HCT116 (cell line): ENCODE results near the gene PPM1J. TPM values are rescaled to one million over a fixed set of nuclear protein-coding genes. Genes with fewer than 3 reads are reported as not detected.

ENCODE experiments used
- ATAC-seq: fragments of 200-7000 bp; cut with Tn5 transposase; 2 replicates; pipeline ENCODE4 v1.9.1; 2020; ENCODE audit warnings: mild to moderate bottlenecking, moderate library complexity
- BruUV-seq: library from RNA; stranded (reverse); fragments of 400-500 nt; replicated peaks from 2 replicates; lab custom pipeline; 2021; lab: Mats Ljungman, UMichigan
- CTCF ChIA-PET: fragments of 300-600 bp; sonication (Branson Sonifier 250); formaldehyde crosslinking; loops from one replicate; lab custom pipeline; 2021; ENCODE audit warnings: antibody characterized with exemption; lab: Charles Lee
- POLR2A ChIA-PET: fragments of 300-600, 350-600 bp; sonication (Branson Sonifier 250); formaldehyde crosslinking; loops from one replicate; lab custom pipeline; 2021; ENCODE audit warnings: antibody characterized with exemption; lab: Charles Lee
- RAD21 ChIA-PET, 2 experiments: fragments of 300-600 bp; sonication (Branson Sonifier 250); formaldehyde crosslinking; loops; one replicate each; lab custom pipeline; 2023; ENCODE audit warnings: low total read pairs in 2 of 2; ENCODE audit not compliant: uncharacterized antibody in 2 of 2, unreplicated experiment in 2 of 2, low non-redundant PET in 1 of 2; lab: Charles Lee
- DNase-seq: peaks from one replicate; pipeline ENCODE4 v3.0.0-alpha.2; 2010; ENCODE audit warnings: low read depth, low spot score
- H2AFZ ChIP-seq: fragments of 200-600 bp; shearing (Covaris generic), sonication (generic); 2 replicates; pipeline ENCODE4 v1.6.1; 2017; ENCODE audit warnings: low read depth, mixed run types, mixed read lengths, antibody characterized with exemption, low read length; ENCODE audit not compliant: poor library complexity, severe bottlenecking
- H3K27ac ChIP-seq: 2 replicates; pipeline ENCODE4 v1.5.1; 2012; ENCODE audit warnings: low read depth, low read length
- H3K27me3 ChIP-seq: fragments of 200-600 bp; sonication (generic); 2 replicates; pipeline ENCODE4 v1.6.1; 2016; ENCODE audit warnings: mixed run types, low read length, mixed read lengths; ENCODE audit not compliant: insufficient read depth
- H3K36me3 ChIP-seq, 2 experiments: fragments of 200-500 bp in 1 of 2; fragments of 200-600 bp in 1 of 2; sonication (Bioruptor generic) in 1 of 2; sonication (generic) in 1 of 2; 2 replicates each; pipeline versions ENCODE4 v1.5.1 to v1.6.1; 2014 to 2016; ENCODE audit warnings: low read length in 2 of 2, inconsistent platforms in 1 of 2, mixed read lengths in 1 of 2, mixed run types in 1 of 2; ENCODE audit not compliant: insufficient read depth in 2 of 2, control insufficient read depth in 1 of 2
- H3K4me1 ChIP-seq, 2 experiments: fragments of 200-600 bp in 1 of 2; sonication (generic) in 1 of 2; 2 replicates each; pipeline versions ENCODE4 v1.5.1 to v1.6.1; 2012 to 2017; ENCODE audit warnings: low read length in 2 of 2, inconsistent platforms in 1 of 2, mild to moderate bottlenecking in 1 of 2, mixed read lengths in 1 of 2, mixed run types in 1 of 2, moderate library complexity in 1 of 2; ENCODE audit not compliant: insufficient read depth in 2 of 2, control insufficient read depth in 1 of 2
- H3K4me2 ChIP-seq: fragments of 200-600 bp; sonication (generic); 2 replicates; pipeline ENCODE4 v1.6.1; 2017; ENCODE audit warnings: mixed run types, low read length, mixed read lengths
- H3K4me3 ChIP-seq, 2 experiments: fragments of 200-600 bp in 1 of 2; sonication (generic) in 1 of 2; replicated peaks in 1 of 2; 2 replicates each; pipeline ENCODE4 v1.5.1; 2011 to 2016; ENCODE audit warnings: low read length in 2 of 2, control low read depth in 1 of 2, low read depth in 1 of 2, mild to moderate bottlenecking in 1 of 2, mixed read lengths in 1 of 2, mixed run types in 1 of 2
- H3K79me2 ChIP-seq: fragments of 200-600 bp; sonication (generic); 2 replicates; pipeline ENCODE4 v1.6.1; 2017; ENCODE audit warnings: mild to moderate bottlenecking, mixed run types, low read length, moderate library complexity, mixed read lengths; ENCODE audit not compliant: insufficient read depth
- H3K9ac ChIP-seq: fragments of 200-600 bp; sonication (generic); 2 replicates; pipeline ENCODE4 v1.6.1; 2016; ENCODE audit warnings: low read length, mixed read lengths
- H3K9me2 ChIP-seq: fragments of 200-600 bp; sonication (generic), shearing (Covaris generic); 2 replicates; pipeline ENCODE4 v1.6.1; 2017; ENCODE audit warnings: mixed run types, mild to moderate bottlenecking, moderate library complexity; ENCODE audit not compliant: insufficient read depth
- H3K9me3 ChIP-seq, 2 experiments: fragments of 200-500 bp in 1 of 2; fragments of 200-600 bp in 1 of 2; sonication (Bioruptor generic) in 1 of 2; sonication (generic) in 1 of 2; 2 replicates each; pipeline ENCODE4 v1.6.1; 2014 to 2017; ENCODE audit warnings: low read length in 2 of 2, mixed read lengths in 2 of 2, inconsistent platforms in 1 of 2, low read depth in 1 of 2, mild to moderate bottlenecking in 1 of 2, mixed run types in 1 of 2, moderate library complexity in 1 of 2; ENCODE audit not compliant: control insufficient read depth in 1 of 2, insufficient read depth in 1 of 2
- H4K20me1 ChIP-seq: fragments of 200-600 bp; sonication (generic), shearing (Covaris generic); 2 replicates; pipeline ENCODE4 v1.6.1; 2017; ENCODE audit warnings: mixed run types, mild to moderate bottlenecking, moderate library complexity; ENCODE audit not compliant: insufficient read depth
- CEBPB ChIP-seq: IDR thresholded peaks from 2 replicates; pipeline ENCODE4 v1.6.1; 2012; ENCODE audit warnings: low read depth
- EGR1 ChIP-seq: IDR thresholded peaks from 2 replicates; pipeline ENCODE4 v1.6.1; 2012; ENCODE audit warnings: low read depth
- ELF1 ChIP-seq: IDR thresholded peaks from 2 replicates; pipeline ENCODE4 v1.6.1; 2012; ENCODE audit warnings: low read depth, borderline replicate concordance
- EZH2 ChIP-seq: fragments of 200-600 bp; sonication (generic); IDR thresholded peaks from 2 replicates; pipeline ENCODE4 v1.6.1; 2017; ENCODE audit warnings: antibody characterized with exemption, mixed run types
- EZH2phosphoT487 ChIP-seq: fragments of 200-600 bp; IDR thresholded peaks from 2 replicates; pipeline ENCODE4 v1.6.1; 2018; ENCODE audit warnings: antibody characterized with exemption, borderline replicate concordance
- FOSL1 ChIP-seq: IDR thresholded peaks from 2 replicates; pipeline ENCODE4 v1.6.1; 2012; ENCODE audit warnings: low read depth
- JUND ChIP-seq: IDR thresholded peaks from 2 replicates; pipeline ENCODE4 v1.6.1; 2012
- MAX ChIP-seq: IDR thresholded peaks from 2 replicates; pipeline ENCODE4 v1.6.1; 2012
- POLR2A ChIP-seq: IDR thresholded peaks from 2 replicates; pipeline ENCODE4 v1.7.0; 2011; ENCODE audit warnings: borderline replicate concordance; ENCODE audit not compliant: insufficient read depth, insufficient read length; ENCODE audit errors: extremely low read depth
- POLR2AphosphoS5 ChIP-seq: IDR thresholded peaks from 2 replicates; pipeline ENCODE4 v1.6.1; 2011; ENCODE audit warnings: mild to moderate bottlenecking, low read depth, low read length, moderate library complexity
- RAD21 ChIP-seq: IDR thresholded peaks from 2 replicates; pipeline ENCODE4 v1.6.1; 2012; ENCODE audit warnings: low read depth, mild to moderate bottlenecking
- SP1 ChIP-seq: IDR thresholded peaks from 2 replicates; pipeline ENCODE4 v1.6.1; 2012; ENCODE audit warnings: low read depth
- SRF ChIP-seq: IDR thresholded peaks from 2 replicates; pipeline ENCODE4 v1.6.1; 2012; ENCODE audit warnings: low read depth
- TCF7L2 ChIP-seq: IDR thresholded peaks from 2 replicates; pipeline ENCODE4 v1.7.0; 2011; ENCODE audit warnings: borderline replicate concordance, inconsistent platforms; ENCODE audit not compliant: insufficient read depth, insufficient read length; ENCODE audit errors: extremely low read depth
- YY1 ChIP-seq: IDR thresholded peaks from 2 replicates; pipeline ENCODE4 v1.6.1; 2011; ENCODE audit warnings: low read length, low read depth, moderate library complexity, mild to moderate bottlenecking; ENCODE audit not compliant: insufficient replicate concordance; ENCODE audit errors: extremely low read depth
- ZBTB33 ChIP-seq: IDR thresholded peaks from 2 replicates; pipeline ENCODE4 v1.6.1; 2011; ENCODE audit warnings: mild to moderate bottlenecking, low read length, moderate library complexity; ENCODE audit not compliant: insufficient replicate concordance; ENCODE audit errors: extremely low read depth
- ZFX ChIP-seq: fragments of 450-650 bp; IDR thresholded peaks from 2 replicates; pipeline ENCODE4 v1.6.1; 2017
- ZNF274 ChIP-seq: fragments of 200-500 bp; sonication (Bioruptor generic); IDR thresholded peaks from 2 replicates; pipeline ENCODE4 v1.6.1; 2014; ENCODE audit warnings: mild to moderate bottlenecking, low read depth, low read length, inconsistent platforms
- intact Hi-C: fragments of 100-400 bp; cut with micrococcal nuclease; formaldehyde crosslinking; loops from 2 replicates; pipeline ENCODE4 v1.10.0; 2022
- total RNA-seq: library from RNA; stranded (reverse); gene quantifications from one replicate; pipeline ENCODE4 v1.2.1, GENCODE V29; 2021; ENCODE audit not compliant: unreplicated experiment
- TF ChIP-seq, protein P1 (sequence below), 3 experiments: fragments of 200-600 bp in 1 of 3; sonication (generic) in 1 of 3; IDR thresholded peaks in 2 of 3; conservative IDR thresholded peaks in 1 of 3; 2 replicates each; pipeline ENCODE4 v1.5.1; 2012 to 2017; ENCODE audit warnings: low read depth in 2 of 3, low read length in 2 of 3, antibody characterized with exemption in 1 of 3, borderline replicate concordance in 1 of 3, control low read depth in 1 of 3, mild to moderate bottlenecking in 1 of 3, mixed read lengths in 1 of 3, mixed run types in 1 of 3, moderate library complexity in 1 of 3; ENCODE audit not compliant: insufficient read depth in 1 of 3

Gene PPM1J
- total RNA-seq, 1 experiment from 2014 or later = 7.5 TPM

DNA sequence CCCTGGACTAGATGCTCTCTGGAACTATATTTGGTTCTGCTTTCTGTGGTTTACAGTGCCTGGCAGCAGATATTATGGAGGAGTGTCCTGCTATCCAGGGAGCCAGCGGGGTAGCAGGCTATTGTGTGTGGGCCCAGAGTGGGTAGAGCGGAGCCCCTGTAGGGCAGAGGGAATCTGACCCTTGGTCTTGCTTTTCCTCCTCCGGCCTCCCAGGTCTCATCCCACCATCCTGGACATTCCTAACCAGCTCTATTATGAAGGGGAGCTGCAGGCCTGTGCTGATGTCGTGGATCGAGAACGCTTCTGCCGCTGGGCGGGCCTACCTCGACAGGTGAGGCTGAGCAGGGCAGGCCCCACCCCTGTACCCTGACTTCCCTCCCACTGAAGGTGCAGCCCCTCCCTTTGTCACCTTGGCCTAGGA is 17.3 kb downstream of the PPM1J start:
- no peak overlapping the region for H3K4me2 ChIP-seq
- no peak overlapping the region for H3K9ac ChIP-seq
- POLR2A ChIA-PET = no interaction called here
- no peaks in the 10 kb centered on the region for H3K27me3 ChIP-seq
- H3K36me3 ChIP-seq = peaks cover 6 to 34% of the 10 kb centered on the region in 2 experiments
- no peak for DNase-seq
- peaks cover 37 to 46% of the 10 kb centered on the region in 2 experiments for H3K4me1 ChIP-seq
- H3K27ac ChIP-seq = no peak overlapping the region; the same call in 1 of the 2 replicates
- no peak overlapping the region for H2AFZ ChIP-seq
- no peaks in the 10 kb centered on the region for H3K9me2 ChIP-seq
- TF ChIP-seq CEBPB = no peak
- no peak for TF ChIP-seq TCF7L2
- no peak for TF ChIP-seq ELF1
- no peak for TF ChIP-seq ZNF274
- no peak for TF ChIP-seq MAX
- TF ChIP-seq JUND = no peak
- TF ChIP-seq YY1 = no peak
- no peak for TF ChIP-seq RAD21
- TF ChIP-seq FOSL1 = no peak
- no peak for TF ChIP-seq SP1
- TF ChIP-seq POLR2A = no peak
- TF ChIP-seq SRF = no peak
- no peak for TF ChIP-seq EZH2phosphoT487
- TF ChIP-seq POLR2AphosphoS5 = no peak
- TF ChIP-seq, protein P1, sequence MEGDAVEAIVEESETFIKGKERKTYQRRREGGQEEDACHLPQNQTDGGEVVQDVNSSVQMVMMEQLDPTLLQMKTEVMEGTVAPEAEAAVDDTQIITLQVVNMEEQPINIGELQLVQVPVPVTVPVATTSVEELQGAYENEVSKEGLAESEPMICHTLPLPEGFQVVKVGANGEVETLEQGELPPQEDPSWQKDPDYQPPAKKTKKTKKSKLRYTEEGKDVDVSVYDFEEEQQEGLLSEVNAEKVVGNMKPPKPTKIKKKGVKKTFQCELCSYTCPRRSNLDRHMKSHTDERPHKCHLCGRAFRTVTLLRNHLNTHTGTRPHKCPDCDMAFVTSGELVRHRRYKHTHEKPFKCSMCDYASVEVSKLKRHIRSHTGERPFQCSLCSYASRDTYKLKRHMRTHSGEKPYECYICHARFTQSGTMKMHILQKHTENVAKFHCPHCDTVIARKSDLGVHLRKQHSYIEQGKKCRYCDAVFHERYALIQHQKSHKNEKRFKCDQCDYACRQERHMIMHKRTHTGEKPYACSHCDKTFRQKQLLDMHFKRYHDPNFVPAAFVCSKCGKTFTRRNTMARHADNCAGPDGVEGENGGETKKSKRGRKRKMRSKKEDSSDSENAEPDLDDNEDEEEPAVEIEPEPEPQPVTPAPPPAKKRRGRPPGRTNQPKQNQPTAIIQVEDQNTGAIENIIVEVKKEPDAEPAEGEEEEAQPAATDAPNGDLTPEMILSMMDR (IDR thresholded peaks at IDR 0.05 in 2 of 3, conservative IDR thresholded peaks at IDR 0.05 in 1 of 3; ENCODE audit: borderline replicate concordance in 1 of 3, insufficient read depth in 1 of 3, low read depth in 2 of 3, low read length in 2 of 3) = no peak
- TF ChIP-seq EGR1 = no peak
- no peak for TF ChIP-seq EZH2
- TF ChIP-seq ZFX = no peak
- TF ChIP-seq ZBTB33 = no peak
- TF ChIP-seq, all 23 proteins: peak for 0
- RAD21 ChIA-PET = no interaction called here
- CTCF ChIA-PET = no interaction called here
- Histone ChIP-seq H3K79me2 (peaks cover under 1% of the 10 kb centered on the region; the same call in 1 of the 2 replicates), H4K20me1 (no peaks in the 10 kb centered on the region), H3K9me3 (no peaks in the 10 kb centered on the region), H3K4me3 (no peak overlapping the region)
- ATAC-seq = no peak
- intact Hi-C loops = no loop called here
- BruUV-seq = no TSS peak
